ENCODE measurements around the gene CAPN9.

DNA sequence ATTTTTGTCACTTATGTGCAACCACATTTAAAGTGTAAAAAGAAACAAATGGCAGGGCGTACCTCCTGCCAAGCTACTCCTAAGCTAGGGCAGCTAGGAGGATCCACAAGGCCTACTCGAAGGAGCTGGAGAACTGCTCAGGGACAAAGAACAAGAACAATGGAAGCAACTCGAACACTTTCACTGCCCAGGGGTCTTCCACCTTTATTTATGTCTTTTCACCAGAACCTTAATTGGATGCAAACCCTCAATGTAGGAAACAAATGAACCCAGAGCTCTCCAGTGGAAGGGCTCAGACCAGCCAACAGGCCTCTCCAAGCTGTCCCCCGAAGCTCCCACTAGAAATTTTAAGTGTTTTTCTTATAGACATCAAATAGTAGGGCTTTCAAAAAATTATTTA, 81.2 kb downstream of the CAPN9 start:
- TF ChIP-seq EZH2 (IDR thresholded peaks at IDR 0.05) (no peak), POLR2AphosphoS5 (IDR thresholded peaks at IDR 0.05; ENCODE audit: borderline replicate concordance, low read depth, low read length) (no peak)

All from SK-N-MC (cell line).